B cell (primary cell): ENCODE results near the gene PDP2. TPM values are rescaled to one million over a fixed set of nuclear protein-coding genes. Genes with fewer than 3 reads are reported as not detected.

Experiments used
- ATAC-seq: fragments of 200-7000 bp; cut with Tn5 transposase; one replicate; pipeline ENCODE4 v1.10.0; 2021; ENCODE audit warnings: low read depth, mild to moderate bottlenecking, moderate number of reproducible peaks, moderate library complexity
- CTCF ChIA-PET: fragments of 350-600 bp; sonication (Branson Sonifier 250); formaldehyde crosslinking; loops from one replicate; lab custom pipeline; 2021; ENCODE audit warnings: antibody characterized with exemption, inconsistent platforms; lab: Charles Lee
- POLR2A ChIA-PET: fragments of 350-600 bp; sonication (Branson Sonifier 250); formaldehyde crosslinking; loops from one replicate; lab custom pipeline; 2021; ENCODE audit warnings: antibody characterized with exemption; lab: Charles Lee
- DNase-seq: peaks from one replicate; pipeline ENCODE4 v3.0.0; 2013
- H2AFZ ChIP-seq: 2 replicates; pipeline ENCODE4 v1.6.1; 2012; ENCODE audit warnings: mild to moderate bottlenecking, low read depth, low read length; ENCODE audit not compliant: insufficient read depth, poor library complexity, severe bottlenecking
- H3K27ac ChIP-seq, 2 donors: 1 replicate in 1 of 2; 2 replicates in 1 of 2; pipeline ENCODE4 v1.5.1; 2012 to 2013; ENCODE audit warnings: low read length in 2 of 2, mild to moderate bottlenecking in 2 of 2, moderate library complexity in 1 of 2
- H3K27me3 ChIP-seq, 4 experiments: fragments of 200-600 bp in 1 of 4; sonication (generic) in 1 of 4; replicated peaks in 1 of 4; 1 replicate in 2 of 4; 2 replicates in 2 of 4; pipeline versions ENCODE4 v1.6.1 to v1.7.0; 2013 to 2016; ENCODE audit warnings: low read length in 3 of 4, mild to moderate bottlenecking in 2 of 4, mixed read lengths in 1 of 4, moderate library complexity in 1 of 4; ENCODE audit not compliant: insufficient read depth in 4 of 4, control insufficient read depth in 3 of 4; ENCODE audit errors: control extremely low read depth in 1 of 4
- H3K36me3 ChIP-seq, 2 experiments: replicated peaks in 1 of 2; 1 replicate in 1 of 2; 2 replicates in 1 of 2; pipeline versions ENCODE4 v1.6.1 to v1.7.1; 2013; ENCODE audit warnings: low read length in 1 of 2; ENCODE audit not compliant: insufficient read depth in 2 of 2, control insufficient read depth in 1 of 2; ENCODE audit errors: control extremely low read depth in 1 of 2, extremely low read depth in 1 of 2
- H3K4me1 ChIP-seq, 2 donors: fragments of 200-600 bp in 1 of 2; sonication (generic) in 1 of 2; 1 replicate in 1 of 2; 2 replicates in 1 of 2; pipeline versions ENCODE4 v1.5.1 to v1.6.1; 2013 to 2017; ENCODE audit warnings: low read length in 2 of 2; ENCODE audit not compliant: control insufficient read depth in 2 of 2, insufficient read depth in 2 of 2
- H3K4me2 ChIP-seq: replicated peaks from 2 replicates; pipeline ENCODE3; 2012; ENCODE audit warnings: mild to moderate bottlenecking, low read depth, low read length; ENCODE audit not compliant: poor library complexity, severe bottlenecking
- H3K4me3 ChIP-seq, 5 experiments: fragments of 200-600 bp in 1 of 5; sonication (generic) in 1 of 5; 1 replicate in 3 of 5; 2 replicates in 2 of 5; pipeline versions ENCODE4 v1.5.1 to v1.7.0; 2011 to 2016; ENCODE audit warnings: low read length in 4 of 5, mild to moderate bottlenecking in 4 of 5, low read depth in 2 of 5, control low read depth in 1 of 5, moderate library complexity in 1 of 5; ENCODE audit not compliant: insufficient read depth in 1 of 5; ENCODE audit errors: control extremely low read depth in 1 of 5, extremely low read depth in 1 of 5
- H3K79me2 ChIP-seq: fragments of 200-600 bp; sonication (generic); one replicate; pipeline ENCODE4 v1.6.0; 2016; ENCODE audit warnings: low read length; ENCODE audit not compliant: control insufficient read depth, insufficient read depth
- H3K9ac ChIP-seq: fragments of 200-600 bp; sonication (generic); 2 replicates; pipeline ENCODE4 v1.6.1; 2017; ENCODE audit warnings: mild to moderate bottlenecking, low read length, moderate library complexity
- H3K9me3 ChIP-seq, 3 donors: one replicate each; pipeline versions ENCODE4 v1.6.1 to v1.7.1; 2013; ENCODE audit warnings: low read length in 2 of 3; ENCODE audit not compliant: control insufficient read depth in 2 of 3, insufficient read depth in 1 of 3; ENCODE audit errors: control extremely low read depth in 1 of 3
- H4K20me1 ChIP-seq: 2 replicates; pipeline ENCODE4 v1.6.0; 2012; ENCODE audit warnings: mild to moderate bottlenecking, low read length; ENCODE audit not compliant: insufficient read depth, control insufficient read depth, poor library complexity, severe bottlenecking
- H3K27ac Mint-ChIP-seq: one replicate; pipeline ENCODE4 v1.8.0; 2021; ENCODE audit warnings: mixed read lengths
- H3K27me3 Mint-ChIP-seq: one replicate; pipeline ENCODE4 v1.8.0; 2021; ENCODE audit warnings: mixed read lengths
- H3K4me1 Mint-ChIP-seq: one replicate; pipeline ENCODE4 v1.8.0; 2021; ENCODE audit warnings: mixed read lengths
- H3K4me3 Mint-ChIP-seq: one replicate; pipeline ENCODE4 v1.8.0; 2021; ENCODE audit warnings: mixed read lengths
- H3K9me3 Mint-ChIP-seq: one replicate; pipeline ENCODE4 v1.8.0; 2022; ENCODE audit warnings: mixed read lengths; ENCODE audit not compliant: insufficient read depth
- CTCF ChIP-seq: fragments of 200-600 bp; IDR thresholded peaks from one replicate; pipeline ENCODE4 v1.8.0; 2022; ENCODE audit warnings: antibody characterized with exemption, mild to moderate bottlenecking
- EZH2 ChIP-seq: IDR thresholded peaks from 2 replicates; pipeline ENCODE4 v1.6.1; 2012; ENCODE audit warnings: borderline replicate concordance, low read depth, mild to moderate bottlenecking, moderate library complexity, low read length; ENCODE audit not compliant: insufficient read depth, poor library complexity, severe bottlenecking
- WGBS: methylation state at CpG from one replicate; pipeline ENCODE4 v1.1.5; 2013; ENCODE audit warnings: missing lambda C conversion rate; ENCODE audit not compliant: insufficient coverage; 5-methylcytosine and 5-hydroxymethylcytosine counted together
- intact Hi-C: fragments of 100-400 bp; cut with micrococcal nuclease; formaldehyde crosslinking; loops from one replicate; pipeline ENCODE4 v1.10.0; 2022
- polyA plus RNA-seq: library from polyadenylated mRNA; depleted of rRNA; stranded (reverse); fragments of >200 nt; gene quantifications from 2 replicates; pipeline ENCODE4 v1.2.3, GENCODE V29; 2012
- total RNA-seq, 2 donors: library from RNA; stranded (reverse); fragments of 120-200 nt in 1 of 2; gene quantifications; 1 replicate in 1 of 2; 2 replicates in 1 of 2; pipeline versions ENCODE4 v1.2.3 to v1.2.4, GENCODE V29; 2013 to 2022

The PDP2 gene
- total and polyA plus RNA-seq, 2 donors (not counting 1 experiment from before 2014, with no cell fraction given), result 1.9 to 18.7 TPM

GRCh38 chr16:66916518-66916917 is 36.2 kb downstream of the PDP2 start:
- Histone ChIP-seq H3K4me2 (no peak overlapping the region), H3K4me3 (no peak overlapping the region), H3K27me3 (peaks cover 0 to 4% (median 0%) of the 10 kb centered on the region in 4 experiments), H2AFZ (no peak overlapping the region), H3K9me3 (no peaks in the 10 kb centered on the region), H4K20me1 (no peaks in the 10 kb centered on the region), H3K9ac (no peak overlapping the region), H3K27ac (no peak overlapping the region), H3K4me1 (no peaks in the 10 kb centered on the region), H3K36me3 (no peaks in the 10 kb centered on the region), H3K79me2 (no peaks in the 10 kb centered on the region)
- no peak for ATAC-seq
- ChIA-PET POLR2A (interaction anchor here (0.7 kb wide), 1 partner anchor 10 kb away, joined by 3 read pairs; no protein-coding TSS in a partner anchor), CTCF (no interaction called here)
- Mint-ChIP-seq H3K9me3 (no peaks in the 10 kb centered on the region), H3K4me1 (no peaks in the 10 kb centered on the region), H3K27me3 (peaks cover 15% of the 10 kb centered on the region), H3K27ac (no peak overlapping the region), H3K4me3 (no peak overlapping the region)
- 83% methylated on average over 6 of the region's 6 CpGs for WGBS
- DNase-seq, result no peak
- intact Hi-C loops, result no loop called here
- no peak for TF ChIP-seq EZH2
- no peak for TF ChIP-seq CTCF

DNA sequence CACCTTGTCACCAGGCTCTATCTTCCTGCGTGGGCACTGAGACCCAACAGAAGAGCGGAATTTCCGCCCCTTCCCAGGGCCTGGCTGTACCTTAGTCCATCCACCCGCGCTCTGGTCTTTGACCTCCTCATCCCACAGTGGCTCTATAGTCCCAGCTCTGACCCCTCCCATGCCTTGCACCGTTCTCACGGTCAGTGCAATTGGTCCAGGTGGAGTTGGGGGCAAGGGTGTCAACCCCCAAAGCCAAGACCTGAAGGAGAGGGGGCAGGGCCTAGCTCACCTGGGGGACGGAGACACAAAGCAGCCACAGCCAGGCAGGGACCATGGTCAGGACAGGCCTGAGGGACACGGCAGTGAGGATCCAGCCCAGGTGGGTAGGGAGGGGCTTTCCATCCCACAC is 37.4 kb downstream of the PDP2 start:
- H3K27me3 ChIP-seq, result peaks cover 0 to 12% (median 0%) of the 10 kb centered on the region in 4 experiments
- H3K9ac ChIP-seq, result no peak overlapping the region
- no peak overlapping the region for H3K27ac Mint-ChIP-seq

More for the DNA sequence above, 37.4 kb downstream of the PDP2 start:
- DNase-seq (no peak), ATAC-seq (no peak)
- intact Hi-C loops, result no loop called here
- Histone ChIP-seq H3K36me3 (no peaks in the 10 kb centered on the region), H2AFZ (no peak overlapping the region), H3K27ac (no peak overlapping the region), H3K4me1 (no peaks in the 10 kb centered on the region), H3K4me3 (no peak overlapping the region), H3K4me2 (no peak overlapping the region), H3K79me2 (no peaks in the 10 kb centered on the region), H3K9me3 (no peaks in the 10 kb centered on the region), H4K20me1 (no peaks in the 10 kb centered on the region)
- CTCF ChIA-PET, result no interaction called here
- H3K4me1 Mint-ChIP-seq, result no peaks in the 10 kb centered on the region
- POLR2A ChIA-PET, result no interaction called here
- WGBS, result 98% methylated on average over 5 of the region's 9 CpGs
- TF ChIP-seq CTCF (no peak), EZH2 (no peak)
- H3K4me3 Mint-ChIP-seq, result no peak overlapping the region
- H3K27me3 Mint-ChIP-seq, result peaks cover 15% of the 10 kb centered on the region
- no peaks in the 10 kb centered on the region for H3K9me3 Mint-ChIP-seq
